Spleen (tissue), 11 donors: ENCODE measurements around the gene UGT2A2. TPM values are rescaled to one million over a fixed set of nuclear protein-coding genes. Genes with fewer than 3 reads are reported as not detected.

ENCODE experiments used
- DNase-seq: peaks from one replicate; pipeline ENCODE4 v3.0.0-alpha.2; 2020
- H3K27ac ChIP-seq, 8 donors: fragments of 200-600 bp; sonication (generic) in 7 of 8; 1 replicate in 4 of 8; 2 replicates in 4 of 8; pipeline versions ENCODE4 v1.5.0 to v1.8.0; 2016 to 2021; ENCODE audit warnings: inconsistent platforms in 4 of 8, mild to moderate bottlenecking in 4 of 8, moderate library complexity in 1 of 8
- H3K27me3 ChIP-seq, 7 donors: fragments of 200-600 bp; sonication (generic) in 6 of 7; replicated peaks in 1 of 7; 1 replicate in 4 of 7; 2 replicates in 3 of 7; pipeline versions ENCODE4 v1.5.0 to v1.8.0; 2016 to 2021; ENCODE audit warnings: inconsistent platforms in 3 of 7, mild to moderate bottlenecking in 1 of 7
- H3K36me3 ChIP-seq, 6 donors: fragments of 200-600 bp; sonication (generic) in 5 of 6; 1 replicate in 4 of 6; 2 replicates in 2 of 6; pipeline versions ENCODE4 v1.5.0 to v1.8.0; 2016 to 2021; ENCODE audit warnings: inconsistent platforms in 2 of 6
- H3K4me1 ChIP-seq, 6 donors: fragments of 200-600 bp; sonication (generic) in 5 of 6; 1 replicate in 3 of 6; 2 replicates in 3 of 6; pipeline versions ENCODE4 v1.5.0 to v1.8.0; 2016 to 2021; ENCODE audit warnings: inconsistent platforms in 3 of 6
- H3K4me3 ChIP-seq, 8 donors: fragments of 200-600 bp; sonication (generic) in 7 of 8; 1 replicate in 4 of 8; 2 replicates in 4 of 8; pipeline versions ENCODE4 v1.5.0 to v1.8.0; 2016 to 2021; ENCODE audit warnings: inconsistent platforms in 4 of 8, mild to moderate bottlenecking in 4 of 8, moderate library complexity in 2 of 8
- H3K9me3 ChIP-seq, 8 donors: fragments of 200-600 bp; sonication (generic) in 7 of 8; 1 replicate in 4 of 8; 2 replicates in 4 of 8; pipeline versions ENCODE4 v1.5.0 to v1.8.0; 2016 to 2021; ENCODE audit warnings: inconsistent platforms in 4 of 8
- POLR2A ChIP-seq, 3 donors: fragments of 450-650 bp; IDR thresholded peaks; one replicate each; pipeline ENCODE4 v1.5.1; 2017; ENCODE audit warnings: antibody characterized with exemption in 3 of 3, mild to moderate bottlenecking in 1 of 3
- POLR2AphosphoS5 ChIP-seq, 3 donors: sonication (generic); formaldehyde crosslinking; IDR thresholded peaks; one replicate each; pipeline ENCODE4 v1.5.1; 2017; ENCODE audit warnings: antibody characterized with exemption in 3 of 3
- WGBS, 5 donors: extraction: QIAGEN DNeasy Blood & Tissue Kit in 3 of 5; methylation state at CpG; one replicate each; pipeline versions ENCODE4 v1.1.5 to v1.1.7; 2013 to 2018; 5-methylcytosine and 5-hydroxymethylcytosine counted together
- intact Hi-C: fragments of 100-400 bp; cut with DNase I; formaldehyde crosslinking; loops from one replicate; pipeline ENCODE4 v1.15.0; 2023; ENCODE audit warnings: low total_unique reads
- polyA plus RNA-seq, 3 donors: library from polyadenylated mRNA; stranded (reverse); fragments of 200-250 nt; gene quantifications; one replicate each; pipeline ENCODE4 v1.2.1, GENCODE V29; 2013
- total RNA-seq, 7 donors: library from RNA; depleted of rRNA in 3 of 7; stranded (reverse); fragments of >200 nt in 3 of 7; fragmentation: NEBNext Ultra II Directional in 4 of 7; extraction: Animal tissue kit (Norgen Biotek cat#: 25700) in 4 of 7; gene quantifications; one replicate each; pipeline versions ENCODE4 v1.1.0 to v1.2.1, GENCODE V29; 2016 to 2021
- TF ChIP-seq, protein P1 (sequence below), 11 experiments: fragments of 200-600 bp in 7 of 11; fragments of 450-650 bp in 4 of 11; sonication (generic) in 4 of 11; IDR thresholded peaks in 8 of 11; conservative IDR thresholded peaks in 3 of 11; 1 replicate in 7 of 11; 2 replicates in 4 of 11; pipeline versions ENCODE4 v1.4.0 to v1.8.0; 2016 to 2021; ENCODE audit warnings: antibody characterized with exemption in 11 of 11, inconsistent platforms in 4 of 11, mild to moderate bottlenecking in 1 of 11
- donor health status: healthy with polysubstance abuse.
- donor health status: DM: no; HTN: no; CAD: no; lungs with moderate emphysema.
- donor health status: DM: no; HTN: no; CAD: no.
- donor health status: Bipolar disorder and iron deficiency.
- donor health status: healthy.
- donor health status: DM: no; HTN: no; CAD: no.
- donor health status: DM: yes; HTN: yes; CAD: no.

The UGT2A2 gene
- total and polyA plus RNA-seq, 10 donors = not detected

DNA sequence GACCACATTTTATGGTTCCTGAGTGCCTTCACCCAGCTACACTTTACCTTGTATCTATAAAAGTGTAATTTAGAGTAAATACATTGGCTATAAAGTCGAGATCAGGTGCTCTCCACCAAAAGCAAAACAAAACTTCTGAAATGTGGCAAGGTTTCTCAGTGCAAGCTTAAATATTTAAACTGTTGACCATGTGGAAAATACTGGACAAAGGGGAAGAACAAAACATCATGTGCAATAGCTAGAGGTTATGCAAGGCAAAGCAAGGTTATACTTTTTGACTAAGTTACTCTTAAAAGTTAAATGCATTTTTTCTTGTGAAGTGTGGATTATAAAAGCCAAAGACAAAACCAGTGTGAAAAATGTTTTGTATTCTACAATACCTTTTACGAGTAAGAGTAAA, 55.9 kb downstream of the UGT2A2 start:
- 63 to 78% (median 69%) methylated on average over 2 of the region's 2 CpGs for WGBS, 5 donors
- TF ChIP-seq, protein P1, sequence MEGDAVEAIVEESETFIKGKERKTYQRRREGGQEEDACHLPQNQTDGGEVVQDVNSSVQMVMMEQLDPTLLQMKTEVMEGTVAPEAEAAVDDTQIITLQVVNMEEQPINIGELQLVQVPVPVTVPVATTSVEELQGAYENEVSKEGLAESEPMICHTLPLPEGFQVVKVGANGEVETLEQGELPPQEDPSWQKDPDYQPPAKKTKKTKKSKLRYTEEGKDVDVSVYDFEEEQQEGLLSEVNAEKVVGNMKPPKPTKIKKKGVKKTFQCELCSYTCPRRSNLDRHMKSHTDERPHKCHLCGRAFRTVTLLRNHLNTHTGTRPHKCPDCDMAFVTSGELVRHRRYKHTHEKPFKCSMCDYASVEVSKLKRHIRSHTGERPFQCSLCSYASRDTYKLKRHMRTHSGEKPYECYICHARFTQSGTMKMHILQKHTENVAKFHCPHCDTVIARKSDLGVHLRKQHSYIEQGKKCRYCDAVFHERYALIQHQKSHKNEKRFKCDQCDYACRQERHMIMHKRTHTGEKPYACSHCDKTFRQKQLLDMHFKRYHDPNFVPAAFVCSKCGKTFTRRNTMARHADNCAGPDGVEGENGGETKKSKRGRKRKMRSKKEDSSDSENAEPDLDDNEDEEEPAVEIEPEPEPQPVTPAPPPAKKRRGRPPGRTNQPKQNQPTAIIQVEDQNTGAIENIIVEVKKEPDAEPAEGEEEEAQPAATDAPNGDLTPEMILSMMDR (IDR thresholded peaks at IDR 0.05 in 8 of 11, conservative IDR thresholded peaks at IDR 0.05 in 3 of 11) = no peak
- TF ChIP-seq POLR2A (IDR thresholded peaks at IDR 0.05) (no peak), POLR2AphosphoS5 (IDR thresholded peaks at IDR 0.05) (no peak)
- intact Hi-C loops = no loop called here

DNA sequence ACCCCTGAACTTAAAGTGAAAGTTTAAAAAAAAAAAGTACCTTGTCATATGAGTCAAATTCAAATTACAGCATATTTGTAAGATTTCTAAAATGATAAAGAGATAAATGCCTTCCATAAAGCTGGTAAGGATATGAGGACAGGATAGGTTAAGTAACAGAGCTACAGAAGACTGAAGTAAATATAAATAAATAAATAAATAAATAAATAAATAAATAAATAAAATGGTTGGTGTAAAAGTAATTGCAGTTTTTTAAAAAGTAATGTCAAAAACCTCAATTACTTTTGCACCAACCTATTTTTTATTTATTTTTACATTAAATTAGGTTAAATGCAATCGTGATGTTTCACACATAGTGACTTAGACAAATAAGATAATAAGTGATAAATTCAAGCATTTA, 62.2 kb downstream of the UGT2A2 start:
- DNase-seq = no peak
- Histone ChIP-seq H3K4me3 (no peak overlapping the region), H3K36me3 (no peaks in the 10 kb centered on the region), H3K27ac (no peak overlapping the region), H3K4me1 (no peaks in the 10 kb centered on the region), H3K9me3 (peaks cover 0 to 12% (median 2%) of the 10 kb centered on the region in 8 donors), H3K27me3 (no peaks in the 10 kb centered on the region)
- WGBS, 5 donors = 82 to 91% (median 87%) methylated on average over 1 of the region's 1 CpG
- intact Hi-C loops = no loop called here
- TF ChIP-seq POLR2A (IDR thresholded peaks at IDR 0.05) (no peak), POLR2AphosphoS5 (IDR thresholded peaks at IDR 0.05) (no peak)
- TF ChIP-seq, protein P1 (IDR thresholded peaks at IDR 0.05 in 8 of 11, conservative IDR thresholded peaks at IDR 0.05 in 3 of 11) = no peak

More for the DNA sequence above, 55.9 kb downstream of the UGT2A2 start:
- Histone ChIP-seq H3K27me3 (no peaks in the 10 kb centered on the region), H3K27ac (no peak overlapping the region), H3K36me3 (no peaks in the 10 kb centered on the region), H3K4me3 (no peak overlapping the region), H3K4me1 (no peaks in the 10 kb centered on the region), H3K9me3 (no peaks in the 10 kb centered on the region)
- DNase-seq = no peak

DNA sequence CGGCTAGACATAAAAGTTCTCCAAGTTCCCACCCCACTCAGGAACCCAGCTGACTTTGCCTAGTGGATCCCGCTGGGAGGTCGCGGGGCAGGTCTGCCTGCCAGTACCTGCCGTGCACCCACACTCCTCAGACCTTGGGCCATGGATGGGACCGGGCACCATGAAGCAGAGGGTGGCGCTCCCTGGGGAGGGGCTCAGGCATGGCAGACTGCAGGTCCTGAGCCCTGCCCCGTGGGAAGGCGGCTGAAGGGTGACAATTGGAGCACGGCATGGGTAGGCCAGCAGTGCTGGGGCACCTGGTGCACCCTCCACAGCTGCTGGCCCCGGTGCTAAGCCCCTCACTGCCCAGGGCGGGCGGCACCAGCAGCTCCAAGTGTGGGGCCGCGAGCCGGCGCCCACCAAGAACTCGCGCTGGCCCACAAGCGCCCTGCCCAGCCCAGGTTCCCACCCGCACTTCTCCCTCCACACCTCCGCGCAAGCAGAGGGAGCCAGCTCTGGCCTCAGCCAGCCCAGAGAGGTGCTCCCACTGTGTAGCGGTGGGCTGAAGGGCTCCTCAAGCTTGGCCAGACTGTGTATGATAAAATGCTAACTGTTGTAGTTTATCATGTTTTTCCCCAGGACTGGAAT, 63.1 kb downstream of the UGT2A2 start:
- WGBS, 5 donors = 89 to 98% (median 94%) methylated on average over 21 to 24 of the region's 24 CpGs
- no peaks in the 10 kb centered on the region for H3K27me3 ChIP-seq

DNA sequence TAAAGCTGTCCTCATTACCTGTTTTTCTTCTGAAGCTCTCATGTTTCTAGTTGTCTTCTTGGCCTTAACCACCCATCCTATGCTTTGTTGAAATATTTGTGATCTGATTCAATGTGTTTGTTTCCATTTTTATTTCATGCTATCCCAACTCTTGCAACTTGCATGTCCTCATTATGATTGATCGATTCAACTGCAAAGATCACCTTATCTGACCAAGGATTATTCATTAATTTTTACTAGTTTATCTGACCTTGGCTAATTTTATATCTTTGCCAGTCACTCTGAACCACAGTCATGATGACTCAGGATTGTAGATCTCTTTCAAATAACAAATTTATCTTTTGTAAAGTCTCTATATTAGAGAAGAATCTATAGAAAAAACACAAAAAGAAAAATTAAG, 70.7 kb downstream of the UGT2A2 start:
- Histone ChIP-seq H3K27me3 (no peaks in the 10 kb centered on the region), H3K36me3 (no peaks in the 10 kb centered on the region), H3K9me3 (no peaks in the 10 kb centered on the region), H3K27ac (no peak overlapping the region), H3K4me1 (no peaks in the 10 kb centered on the region), H3K4me3 (no peak overlapping the region)
- no peak for DNase-seq
- intact Hi-C loops = no loop called here
- WGBS, 5 donors = 86 to 95% (median 88%) methylated on average over 1 of the region's 1 CpG
- TF ChIP-seq, protein P1 (IDR thresholded peaks at IDR 0.05 in 8 of 11, conservative IDR thresholded peaks at IDR 0.05 in 3 of 11) = no peak
- TF ChIP-seq POLR2AphosphoS5 (IDR thresholded peaks at IDR 0.05) (no peak), POLR2A (IDR thresholded peaks at IDR 0.05) (no peak)

More for the DNA sequence above, 63.1 kb downstream of the UGT2A2 start:
- H3K36me3 ChIP-seq = no peaks in the 10 kb centered on the region
- H3K27ac ChIP-seq = no peak overlapping the region
- H3K4me1 ChIP-seq = no peaks in the 10 kb centered on the region
- no peak overlapping the region for H3K4me3 ChIP-seq
- TF ChIP-seq, protein P1 (IDR thresholded peaks at IDR 0.05 in 8 of 11, conservative IDR thresholded peaks at IDR 0.05 in 3 of 11) = no peak
- TF ChIP-seq POLR2AphosphoS5 (IDR thresholded peaks at IDR 0.05) (no peak), POLR2A (IDR thresholded peaks at IDR 0.05) (no peak)
- peaks cover 0 to 12% (median 2%) of the 10 kb centered on the region in 8 donors for H3K9me3 ChIP-seq
- intact Hi-C loops = no loop called here
- no peak for DNase-seq
